Hepatocyte (in vitro differentiated cells): ENCODE measurements around the gene TMEM45A. TPM values are rescaled to one million over a fixed set of nuclear protein-coding genes. Genes with fewer than 3 reads are reported as not detected.

Source experiments
- DNase-seq: peaks from one replicate; pipeline ENCODE4 v3.0.0-alpha.2; 2016; ENCODE audit warnings: low spot score
- H2AFZ ChIP-seq: fragments of 200-600 bp; sonication (generic); 2 replicates; pipeline ENCODE4 v1.6.0; 2016; ENCODE audit warnings: antibody characterized with exemption, mild to moderate bottlenecking
- H3K27ac ChIP-seq: fragments of 200-600 bp; sonication (generic); 2 replicates; pipeline ENCODE4 v1.5.1; 2016; ENCODE audit warnings: mild to moderate bottlenecking
- H3K27me3 ChIP-seq: fragments of 200-600 bp; sonication (generic); 2 replicates; pipeline ENCODE4 v1.6.1; 2016
- H3K36me3 ChIP-seq: fragments of 200-600 bp; sonication (generic); replicated peaks from 2 replicates; pipeline ENCODE4 v1.5.1; 2016; ENCODE audit warnings: low read depth; ENCODE audit not compliant: insufficient read depth
- H3K4me1 ChIP-seq: fragments of 200-600 bp; sonication (generic); 2 replicates; pipeline ENCODE4 v1.5.1; 2016; ENCODE audit warnings: mild to moderate bottlenecking, moderate library complexity; ENCODE audit not compliant: insufficient read depth
- H3K4me2 ChIP-seq: fragments of 200-600 bp; sonication (generic); 2 replicates; pipeline ENCODE4 v1.6.0; 2016
- H3K4me3 ChIP-seq: fragments of 200-600 bp; sonication (generic); 2 replicates; pipeline ENCODE4 v1.5.1; 2016; ENCODE audit warnings: mild to moderate bottlenecking
- H3K79me2 ChIP-seq: fragments of 200-600 bp; sonication (generic); 2 replicates; pipeline ENCODE4 v1.6.0; 2017; ENCODE audit warnings: mild to moderate bottlenecking
- H3K9me2 ChIP-seq: fragments of 200-600 bp; sonication (generic); replicated peaks from 2 replicates; pipeline ENCODE4 v1.6.0; 2017; ENCODE audit warnings: mild to moderate bottlenecking; ENCODE audit not compliant: insufficient read depth
- H3K9me3 ChIP-seq: fragments of 200-600 bp; sonication (generic); 2 replicates; pipeline ENCODE4 v1.5.1; 2016; ENCODE audit warnings: low read depth, mild to moderate bottlenecking
- H4K20me1 ChIP-seq: fragments of 200-600 bp; sonication (generic); 2 replicates; pipeline ENCODE4 v1.6.0; 2016; ENCODE audit warnings: mild to moderate bottlenecking; ENCODE audit not compliant: insufficient read depth, poor library complexity, severe bottlenecking
- CTCF ChIP-seq: fragments of 200-600 bp; sonication (generic); IDR thresholded peaks from 2 replicates; pipeline ENCODE4 v1.5.1; 2016; ENCODE audit warnings: antibody characterized with exemption, mild to moderate bottlenecking; ENCODE audit not compliant: poor library complexity
- EZH2 ChIP-seq: fragments of 200-600 bp; sonication (generic); IDR thresholded peaks from 2 replicates; pipeline ENCODE4 v1.6.1; 2016; ENCODE audit warnings: antibody characterized with exemption, mild to moderate bottlenecking, borderline replicate concordance
- EZH2phosphoT487 ChIP-seq: fragments of 200-600 bp; sonication (generic); IDR thresholded peaks from one replicate; pipeline ENCODE4 v1.6.1; 2018; ENCODE audit warnings: antibody characterized with exemption, mild to moderate bottlenecking, low read depth, moderate library complexity; ENCODE audit not compliant: unreplicated experiment, severe bottlenecking
- WGBS: methylation state at CpG from one replicate; pipeline ENCODE4 v1.1.6; 2016; ENCODE audit warnings: low lambda C conversion rate; ENCODE audit errors: missing lambda C conversion rate; 5-methylcytosine and 5-hydroxymethylcytosine counted together
- polyA plus RNA-seq: library from polyadenylated mRNA; unstranded; fragments of >200 nt; fragmentation: Nextera tagmentation; extraction: Ambion mirVana; gene quantifications from 2 replicates; pipeline ENCODE4 v1.2.1, GENCODE V29; 2016
- total RNA-seq: library from RNA; depleted of rRNA; stranded (reverse); fragments of >200 nt; gene quantifications from 2 replicates; pipeline ENCODE4 v1.2.3, GENCODE V29; 2014

TMEM45A gene
- total and polyA plus RNA-seq, 2 experiments from 2014 or later, result 82.6 to 88.0 TPM

GRCh38 chr3:100548053-100548452 is 55.6 kb downstream of the TMEM45A start:
- DNase-seq, result no peak
- H3K79me2 ChIP-seq, result peaks cover 3% of the 10 kb centered on the region
- H2AFZ ChIP-seq, result no peak overlapping the region
- no peaks in the 10 kb centered on the region for H3K27me3 ChIP-seq
- H3K4me2 ChIP-seq, result no peak overlapping the region
- no peaks in the 10 kb centered on the region for H3K4me1 ChIP-seq
- H3K36me3 ChIP-seq, result no peaks in the 10 kb centered on the region
- no peaks in the 10 kb centered on the region for H3K9me2 ChIP-seq
- TF ChIP-seq EZH2phosphoT487, result no peak
- no peak for TF ChIP-seq CTCF
- no peak for TF ChIP-seq EZH2
- no peak overlapping the region for H3K27ac ChIP-seq
- H3K4me3 ChIP-seq, result no peak overlapping the region
- H3K9me3 ChIP-seq, result no peaks in the 10 kb centered on the region
- H4K20me1 ChIP-seq, result no peaks in the 10 kb centered on the region
- 27% methylated on average over 2 of the region's 2 CpGs for WGBS

DNA sequence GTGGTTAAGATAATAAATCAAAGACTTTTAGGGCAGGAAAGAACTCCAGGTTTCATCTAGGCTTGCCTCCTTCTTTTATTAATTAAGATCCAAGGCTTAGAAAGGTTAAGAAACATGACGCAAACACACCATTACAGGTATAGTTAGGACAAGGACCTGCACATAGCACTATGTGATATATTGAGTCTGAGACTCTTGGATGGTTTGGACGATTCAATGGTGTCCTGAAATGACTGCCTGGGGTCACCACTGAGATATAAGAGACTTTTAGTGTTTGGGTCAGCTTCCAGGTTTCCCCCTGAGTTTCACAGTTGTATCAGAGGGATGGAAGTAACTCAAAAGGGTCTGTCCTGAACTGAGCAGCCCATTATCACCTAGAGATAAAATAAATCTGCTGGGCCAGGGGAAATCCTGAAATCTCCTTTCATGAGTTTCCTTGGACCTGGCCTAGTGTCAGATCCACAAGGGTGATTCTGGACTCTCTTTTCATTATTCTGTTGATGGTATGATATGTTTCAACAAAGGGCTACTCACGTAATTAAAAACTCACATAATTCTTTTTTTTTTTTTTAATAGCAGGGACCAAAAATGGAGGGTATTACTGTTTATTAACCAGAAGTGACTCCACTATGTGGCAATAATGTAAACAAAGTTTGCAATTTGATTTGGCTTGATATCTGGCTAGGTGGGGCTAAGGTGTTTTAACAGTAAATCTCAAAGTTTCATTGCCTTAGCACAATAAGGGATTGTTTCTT is 61.4 kb downstream of the TMEM45A start:
- no peak overlapping the region for H3K27ac ChIP-seq
- no peak for DNase-seq
- no peak overlapping the region for H3K4me2 ChIP-seq
- H3K9me2 ChIP-seq, result no peaks in the 10 kb centered on the region
- H3K79me2 ChIP-seq, result peaks cover 3% of the 10 kb centered on the region
- H2AFZ ChIP-seq, result no peak overlapping the region
- no peak overlapping the region for H3K4me3 ChIP-seq
- no peaks in the 10 kb centered on the region for H3K27me3 ChIP-seq
- H4K20me1 ChIP-seq, result no peaks in the 10 kb centered on the region
- WGBS, result 92% methylated on average over 3 of the region's 3 CpGs
- H3K4me1 ChIP-seq, result no peaks in the 10 kb centered on the region
- H3K9me3 ChIP-seq, result no peaks in the 10 kb centered on the region
- H3K36me3 ChIP-seq, result no peaks in the 10 kb centered on the region
- TF ChIP-seq EZH2, result no peak
- no peak for TF ChIP-seq EZH2phosphoT487
- no peak for TF ChIP-seq CTCF

DNA sequence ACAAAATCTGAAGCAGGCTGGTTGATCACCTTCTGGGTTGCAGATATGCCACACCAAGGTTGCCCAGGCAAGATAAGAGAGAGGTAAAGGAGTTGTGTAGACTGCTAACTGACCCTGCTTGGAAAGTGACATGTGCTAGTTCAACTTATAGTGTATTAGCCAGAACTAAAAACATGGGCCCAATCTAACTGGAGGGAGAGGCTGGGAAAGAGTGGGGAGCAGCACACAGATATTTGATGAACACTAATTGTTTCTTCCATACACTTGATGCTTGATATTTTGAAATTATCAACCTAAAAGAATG is 61.9 kb downstream of the TMEM45A start:
- H3K9me2 ChIP-seq, result no peaks in the 10 kb centered on the region
- no peaks in the 10 kb centered on the region for H3K36me3 ChIP-seq
- no peak overlapping the region for H3K27ac ChIP-seq
- no peaks in the 10 kb centered on the region for H3K9me3 ChIP-seq
- DNase-seq, result no peak
- no peaks in the 10 kb centered on the region for H4K20me1 ChIP-seq
- no peaks in the 10 kb centered on the region for H3K4me1 ChIP-seq
- H3K4me2 ChIP-seq, result no peak overlapping the region
- H2AFZ ChIP-seq, result no peak overlapping the region
- no peaks in the 10 kb centered on the region for H3K27me3 ChIP-seq
- no peak overlapping the region for H3K4me3 ChIP-seq
- TF ChIP-seq EZH2 (no peak), EZH2phosphoT487 (no peak), CTCF (no peak)
- H3K79me2 ChIP-seq, result peaks cover 3% of the 10 kb centered on the region
